HG03521 (cell line): ENCODE results near the gene EHBP1.
"Not testable (repeated sequence)": the region's sequence is repeated elsewhere in the genome, so short reads cannot be mapped to it uniquely, and the experiment has no call there.

ENCODE experiments used
- ATAC-seq: cut with Tn5 transposase; IDR thresholded peaks from one replicate; pipeline ENCODE4 v1.9.1; 2021; ENCODE audit warnings: mild to moderate bottlenecking, moderate library complexity; ENCODE audit not compliant: unreplicated experiment

The EHBP1 gene

DNA sequence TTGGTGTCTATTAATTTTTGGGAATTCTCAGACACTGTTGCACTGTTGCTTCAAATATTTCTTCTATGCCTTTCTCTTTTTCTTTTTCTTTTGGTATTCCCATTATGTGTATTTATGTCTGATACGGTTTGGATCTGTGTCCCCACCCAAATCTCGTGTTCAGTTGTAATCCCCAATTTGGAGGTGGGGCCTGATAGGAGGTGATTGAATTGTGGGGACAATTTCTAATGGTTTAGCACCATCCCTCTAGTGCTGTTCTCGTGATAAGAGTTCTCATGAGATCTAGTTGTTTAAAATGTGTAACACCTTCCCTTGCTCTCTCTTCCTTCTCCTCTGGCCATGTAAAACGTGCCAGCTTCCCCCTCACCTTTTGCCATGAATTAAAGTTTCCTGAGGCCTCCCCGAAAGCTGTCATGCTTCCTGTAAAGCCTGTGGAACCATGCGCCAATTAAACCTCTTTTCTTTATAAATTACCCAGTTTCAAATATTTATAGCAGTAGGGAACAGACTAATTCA, 26.8 kb downstream of the EHBP1 start:
- no peak for ATAC-seq

DNA sequence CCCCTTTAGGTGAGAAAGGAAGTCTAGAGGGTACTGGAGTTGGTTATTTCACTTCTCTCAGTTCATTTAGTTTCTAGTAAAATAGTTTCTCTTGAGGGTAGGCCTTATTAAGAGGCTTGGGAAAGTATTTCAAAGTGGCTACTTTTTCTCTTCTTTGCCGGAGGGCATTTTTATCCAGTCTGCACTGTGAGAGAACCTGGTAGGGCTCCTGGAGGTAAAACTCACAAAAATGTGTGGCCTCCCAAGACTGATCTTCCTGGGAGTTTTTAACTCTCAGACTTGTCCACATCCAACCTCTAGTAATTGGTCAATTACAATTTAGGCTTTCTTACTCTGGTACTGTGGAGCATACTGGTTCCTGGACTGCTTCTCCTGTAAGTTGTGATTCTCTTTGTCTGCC, 28.0 kb downstream of the EHBP1 start:
- no peak for ATAC-seq

DNA sequence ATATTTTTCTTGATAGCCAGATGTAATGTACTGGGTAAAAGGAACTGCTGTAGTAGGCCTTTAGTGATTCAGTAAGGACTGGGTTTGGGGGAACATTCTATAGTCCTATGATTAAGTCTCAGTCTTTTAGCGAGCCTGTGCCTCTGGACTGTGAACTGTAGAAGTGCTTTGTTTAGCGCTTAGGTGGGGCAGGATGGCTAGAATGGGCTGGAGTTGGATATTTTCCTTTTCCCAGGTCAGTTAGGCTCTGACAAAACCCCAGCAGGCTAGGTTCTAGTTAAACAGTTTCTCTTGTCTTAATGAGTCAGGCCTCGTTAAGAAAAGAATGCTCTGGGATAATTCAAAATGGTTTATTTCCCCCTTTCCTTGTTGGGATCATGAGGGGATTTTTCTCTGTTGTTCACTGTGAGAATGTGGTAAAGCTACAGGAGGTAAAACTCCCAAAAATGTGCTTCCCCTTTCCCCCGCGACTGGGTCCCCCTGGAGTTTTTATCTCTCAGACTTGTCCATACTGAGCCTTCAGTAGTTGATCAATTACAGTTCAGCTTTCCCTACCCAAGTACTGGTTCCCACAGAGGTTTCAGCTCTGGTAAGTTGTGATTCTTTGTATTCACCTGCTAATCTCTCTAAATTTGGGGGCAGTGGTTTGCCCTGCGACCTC, 31.5 kb downstream of the EHBP1 start:
- ATAC-seq, result no peak

DNA sequence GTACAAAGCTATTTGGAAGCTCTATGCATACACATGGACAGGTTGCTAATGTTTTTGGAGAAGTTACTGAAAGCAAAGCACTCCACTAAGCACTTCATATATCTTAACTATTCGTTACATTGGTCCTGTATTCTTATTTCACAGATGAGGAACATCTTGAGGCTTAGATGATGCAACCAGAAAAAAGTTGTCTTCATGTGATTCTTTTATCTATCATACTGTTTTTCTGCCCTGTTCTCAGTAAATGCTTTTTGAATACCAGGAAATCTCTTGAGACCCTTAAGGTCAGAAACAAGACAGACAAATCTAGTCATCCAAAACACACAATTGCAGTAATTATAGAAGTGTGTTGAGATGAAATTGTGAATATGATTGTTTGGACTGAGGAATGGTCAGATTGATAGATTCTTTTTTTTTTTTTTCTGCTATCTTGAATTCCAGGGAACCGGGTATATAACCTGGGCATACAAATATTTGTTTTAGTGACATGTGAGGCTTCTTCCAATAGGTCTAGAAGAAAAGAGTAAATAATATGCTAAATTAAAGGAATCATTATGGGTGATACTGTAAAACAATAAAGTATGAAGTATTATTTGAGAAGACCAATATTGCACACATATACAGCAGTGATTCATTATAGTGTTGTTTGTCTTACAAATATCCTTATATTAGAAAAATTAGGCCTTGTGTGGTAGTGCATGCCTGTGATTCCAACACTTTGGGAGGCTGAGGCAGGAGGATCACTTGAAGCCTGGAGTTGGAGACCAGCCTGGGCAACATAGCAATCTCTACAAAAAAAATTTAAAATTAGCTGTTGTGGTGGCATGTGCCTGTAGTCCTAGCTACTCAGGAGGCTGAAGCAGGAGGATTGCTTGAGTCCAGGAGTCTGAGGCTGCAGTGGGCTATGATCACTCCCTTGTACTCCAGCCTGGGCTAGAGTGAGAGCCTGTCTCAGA, 33.7 kb downstream of the EHBP1 start:
- no peak for ATAC-seq

DNA sequence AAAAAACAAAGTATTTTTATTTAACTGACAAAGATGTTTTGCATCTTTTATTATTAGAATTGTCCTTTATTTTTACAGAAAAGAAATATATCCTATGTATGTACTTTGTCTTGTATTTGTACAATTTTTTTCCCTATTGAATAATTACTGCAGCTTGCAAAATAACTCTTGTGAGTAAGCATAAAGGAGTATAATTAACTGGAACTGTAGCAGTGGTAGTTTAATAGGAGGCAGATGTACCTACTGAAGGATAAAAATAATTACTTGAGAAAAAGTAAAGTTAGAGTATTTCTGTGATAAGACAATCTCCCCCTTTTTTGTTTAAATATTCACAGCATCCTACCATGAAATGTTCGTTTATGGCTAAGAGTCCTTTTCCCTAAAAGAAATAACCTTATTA, 34.7 kb downstream of the EHBP1 start:
- ATAC-seq, result no peak

DNA sequence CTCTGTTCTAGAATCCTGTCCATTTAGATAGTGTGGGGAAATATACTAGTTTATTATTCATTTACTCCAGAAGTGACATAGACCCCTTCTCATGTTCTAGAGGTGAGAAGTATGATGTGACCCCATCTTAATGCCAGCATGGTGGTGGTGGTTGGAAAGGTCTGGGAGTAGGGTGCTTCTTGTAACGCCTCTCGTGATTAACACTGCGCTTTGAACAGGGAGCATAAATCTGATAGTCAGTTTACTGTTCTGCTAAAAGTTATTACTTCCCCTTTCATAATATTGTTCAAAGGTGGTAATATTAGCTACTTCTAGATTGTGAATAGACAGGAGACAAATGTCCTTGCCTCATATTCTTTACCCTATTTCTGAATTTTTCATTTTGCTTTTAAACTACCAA, 35.6 kb downstream of the EHBP1 start:
- ATAC-seq, result no peak

DNA sequence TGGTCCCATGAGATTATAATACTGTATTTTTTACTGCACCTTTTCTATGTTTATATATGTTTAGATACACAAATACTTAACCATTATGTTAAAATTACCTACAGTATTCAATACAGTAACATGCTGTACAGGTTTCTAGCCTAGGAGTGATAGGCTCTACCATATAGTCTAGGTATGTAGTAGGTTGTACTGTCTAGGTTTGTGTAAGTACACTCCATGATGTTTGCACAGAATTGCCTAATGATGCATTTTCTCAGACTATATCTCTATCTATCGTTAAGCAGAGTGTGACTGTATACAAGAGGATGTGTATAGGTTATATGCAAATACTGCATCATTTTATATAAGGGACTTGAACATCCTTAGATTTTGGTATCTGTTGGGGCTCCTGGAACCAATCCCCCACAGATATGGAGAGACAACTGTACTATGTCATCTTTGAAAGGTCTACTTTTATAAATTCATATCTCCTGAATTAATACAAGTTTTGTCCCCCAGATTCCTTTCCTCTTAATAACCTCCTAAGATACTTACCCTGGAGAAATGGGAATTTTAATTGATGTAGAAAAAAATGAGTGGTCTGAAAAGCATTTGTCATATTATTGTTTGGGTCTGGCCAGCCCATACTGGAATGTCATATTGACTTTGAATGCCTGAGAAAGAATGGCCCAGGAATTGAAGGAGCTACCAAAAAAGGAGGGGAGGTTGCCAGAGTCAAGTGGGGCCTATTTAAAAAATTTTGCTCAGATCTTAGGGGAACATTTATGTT, 36.6 kb downstream of the EHBP1 start:
- ATAC-seq, result no peak

DNA sequence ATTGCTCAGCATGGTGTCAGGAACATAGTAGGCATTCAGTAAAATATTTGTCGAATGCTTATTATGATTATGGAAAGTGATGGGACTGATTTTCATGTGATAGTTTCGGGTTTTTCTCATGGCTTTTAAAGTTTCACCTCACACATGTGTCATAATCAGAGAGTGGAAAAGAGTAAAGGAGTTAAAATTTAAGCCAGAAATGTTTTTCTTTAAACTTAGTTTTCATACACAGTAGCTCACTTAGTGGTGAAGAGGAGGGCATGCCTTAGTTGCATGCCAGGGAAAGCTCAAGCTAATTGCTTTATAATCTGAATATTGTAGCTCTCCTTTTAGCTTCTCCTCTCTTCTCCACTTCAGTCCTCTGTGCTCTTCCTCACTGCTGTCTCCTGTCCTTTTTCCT, 38.0 kb downstream of the EHBP1 start:
- no peak for ATAC-seq

DNA sequence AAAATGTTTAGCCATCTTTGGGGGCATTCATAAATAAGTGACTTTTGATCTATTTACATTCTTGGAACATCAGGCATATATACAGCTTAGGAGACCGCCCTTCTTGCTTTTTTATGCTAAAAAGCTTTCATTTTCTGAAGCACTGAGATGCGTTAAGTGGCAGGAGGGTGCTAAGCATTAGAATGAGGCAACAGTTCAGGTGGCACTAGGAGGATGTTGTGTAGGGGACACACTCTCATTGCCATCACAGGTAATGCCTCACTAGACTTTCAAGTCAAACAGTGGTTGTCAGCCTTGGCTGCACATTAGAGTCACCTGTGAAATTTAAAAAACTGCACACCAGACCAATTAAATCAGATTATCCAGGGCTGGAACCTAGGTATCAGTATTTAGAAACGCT, 39.1 kb downstream of the EHBP1 start:
- ATAC-seq, result no peak

DNA sequence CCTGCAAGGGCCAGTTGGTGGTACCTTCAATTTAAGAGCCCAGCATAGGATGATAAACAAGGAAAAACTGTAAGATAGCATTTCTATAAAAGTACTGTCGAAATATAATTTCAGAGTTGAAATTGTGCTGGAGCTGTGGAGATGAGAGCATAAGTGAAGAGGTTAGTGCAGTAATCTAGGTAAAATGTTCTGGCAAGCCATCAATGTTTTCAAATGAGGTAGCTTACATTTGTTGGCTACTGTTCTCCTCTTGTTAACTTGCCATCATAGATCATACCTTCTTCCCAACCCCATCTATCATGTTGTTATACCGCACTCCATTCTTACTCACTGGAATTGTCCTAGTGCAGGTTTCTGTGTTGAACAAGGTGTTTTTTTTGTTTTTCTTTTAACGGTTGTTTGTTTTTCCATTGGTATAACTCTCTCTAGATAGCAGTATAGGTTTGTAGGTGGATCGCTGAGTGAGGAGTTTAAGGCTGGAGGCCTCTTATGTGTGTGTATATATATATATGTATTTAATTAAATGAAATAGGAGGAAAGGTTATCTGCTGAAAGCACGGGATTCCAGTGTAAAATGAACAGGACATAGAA, 40.5 kb downstream of the EHBP1 start:
- no peak for ATAC-seq

DNA sequence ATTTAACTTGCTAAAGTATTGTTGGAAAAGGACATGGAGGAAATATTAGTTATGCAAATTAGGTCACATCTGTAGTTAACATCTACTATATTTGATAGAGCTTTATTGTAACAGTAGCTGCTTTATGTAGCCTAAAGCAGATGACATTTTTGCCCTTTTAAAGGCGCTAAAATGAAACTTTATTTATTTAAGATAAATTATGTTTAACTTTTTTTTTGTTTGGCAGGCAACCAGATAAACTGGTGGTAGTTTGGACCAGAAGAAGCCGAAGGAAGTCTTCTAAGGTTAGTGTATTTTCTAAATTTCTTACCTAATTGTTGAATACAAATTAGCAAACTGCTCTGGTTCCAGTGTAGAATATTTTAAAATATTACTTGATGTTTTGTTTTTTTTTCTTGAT, 41.7 kb downstream of the EHBP1 start:
- no peak for ATAC-seq

DNA sequence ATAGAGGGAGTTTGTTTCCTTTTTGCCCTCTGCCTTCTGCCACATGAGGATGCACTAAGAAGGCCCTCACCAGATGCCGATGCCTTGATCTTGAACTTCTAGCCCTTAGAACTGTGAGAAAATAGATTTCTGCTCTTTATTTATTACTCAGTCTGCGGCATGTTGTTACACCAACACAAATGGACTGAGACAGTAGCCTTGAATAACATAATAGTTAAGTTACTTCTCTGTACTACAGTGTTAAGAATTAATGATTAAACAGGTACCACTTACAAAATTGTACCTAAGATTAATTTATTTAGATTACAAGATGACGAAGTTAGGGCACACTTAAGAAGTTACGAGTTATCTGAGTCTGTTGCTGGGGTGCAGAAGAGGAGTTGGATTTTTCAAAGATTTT, 42.4 kb downstream of the EHBP1 start:
- no peak for ATAC-seq

DNA sequence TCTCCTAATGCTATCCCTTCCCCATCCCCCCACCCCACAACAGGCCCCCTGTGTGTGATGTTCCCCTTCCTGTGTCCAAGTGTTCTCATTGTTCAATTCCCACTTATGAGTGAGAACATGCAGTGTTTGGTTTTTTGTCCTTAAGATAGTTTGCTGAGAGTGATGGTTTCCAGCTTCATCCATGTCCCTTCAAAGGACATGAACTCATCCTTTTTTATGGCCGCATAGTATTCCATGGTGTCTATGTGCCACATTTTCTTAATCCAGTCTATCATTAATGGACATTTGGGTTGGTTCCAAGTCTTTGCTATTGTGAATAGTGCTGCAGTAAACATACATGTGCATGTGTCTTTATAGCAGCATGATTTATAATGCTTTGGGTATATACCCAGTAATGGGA, 43.6 kb downstream of the EHBP1 start:
- ATAC-seq, result not testable (repeated sequence)

DNA sequence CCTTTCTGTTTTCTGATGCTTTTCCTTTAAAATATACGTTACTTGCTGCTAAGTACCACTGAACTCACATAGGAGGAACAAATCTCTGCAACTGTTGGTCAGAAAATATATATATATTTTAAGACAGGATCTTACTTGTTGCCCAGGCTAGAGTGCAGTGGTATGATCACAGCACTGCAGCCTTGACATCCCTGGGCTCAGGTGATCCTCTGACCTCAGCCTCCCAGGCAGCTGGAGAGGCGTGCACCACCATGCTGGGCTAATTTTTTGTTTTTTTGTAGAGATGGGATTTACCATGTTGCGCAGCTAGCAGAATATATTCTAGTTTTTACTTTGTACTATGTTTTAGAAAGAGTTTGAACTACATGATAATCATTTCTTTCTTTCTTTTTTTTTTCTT, 51.5 kb downstream of the EHBP1 start:
- no peak for ATAC-seq

DNA sequence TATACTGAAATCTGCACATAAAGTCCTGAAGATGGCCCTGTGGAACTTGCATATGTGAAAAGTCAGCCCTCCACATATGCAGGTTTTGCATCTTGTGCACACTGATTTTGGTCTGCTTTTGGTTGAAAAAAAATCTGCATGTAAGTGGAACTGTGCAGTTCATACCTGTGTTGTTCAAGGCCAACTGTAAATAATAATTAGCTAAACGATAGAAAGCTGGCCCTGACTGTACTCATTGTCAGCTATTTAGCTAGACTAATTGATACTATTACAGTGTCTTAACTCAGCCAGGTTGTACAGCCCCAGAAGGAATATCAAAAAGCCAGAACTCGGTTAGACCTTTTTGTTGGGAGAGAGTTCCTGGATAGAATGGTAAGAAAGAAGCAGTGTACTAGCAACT, 54.5 kb downstream of the EHBP1 start:
- no peak for ATAC-seq

DNA sequence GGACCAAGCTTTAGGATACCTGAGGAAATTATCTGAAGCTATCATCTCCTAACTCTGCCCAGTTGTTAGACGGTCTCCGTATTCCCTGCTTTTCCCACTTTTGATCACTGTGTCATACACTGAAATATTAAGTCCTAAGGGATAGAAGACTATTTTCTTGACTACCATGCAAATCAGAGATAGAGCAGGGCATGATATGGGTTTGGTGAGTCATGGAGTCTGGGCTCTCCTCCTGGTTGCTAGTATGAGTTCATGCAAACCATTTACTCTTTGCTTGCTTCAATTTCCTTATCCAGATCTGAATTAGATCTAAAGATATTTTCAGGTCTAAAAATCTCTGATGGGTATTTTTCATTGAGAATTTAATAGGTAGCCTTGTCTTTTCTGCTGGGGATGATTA, 55.0 kb downstream of the EHBP1 start:
- ATAC-seq, result no peak

DNA sequence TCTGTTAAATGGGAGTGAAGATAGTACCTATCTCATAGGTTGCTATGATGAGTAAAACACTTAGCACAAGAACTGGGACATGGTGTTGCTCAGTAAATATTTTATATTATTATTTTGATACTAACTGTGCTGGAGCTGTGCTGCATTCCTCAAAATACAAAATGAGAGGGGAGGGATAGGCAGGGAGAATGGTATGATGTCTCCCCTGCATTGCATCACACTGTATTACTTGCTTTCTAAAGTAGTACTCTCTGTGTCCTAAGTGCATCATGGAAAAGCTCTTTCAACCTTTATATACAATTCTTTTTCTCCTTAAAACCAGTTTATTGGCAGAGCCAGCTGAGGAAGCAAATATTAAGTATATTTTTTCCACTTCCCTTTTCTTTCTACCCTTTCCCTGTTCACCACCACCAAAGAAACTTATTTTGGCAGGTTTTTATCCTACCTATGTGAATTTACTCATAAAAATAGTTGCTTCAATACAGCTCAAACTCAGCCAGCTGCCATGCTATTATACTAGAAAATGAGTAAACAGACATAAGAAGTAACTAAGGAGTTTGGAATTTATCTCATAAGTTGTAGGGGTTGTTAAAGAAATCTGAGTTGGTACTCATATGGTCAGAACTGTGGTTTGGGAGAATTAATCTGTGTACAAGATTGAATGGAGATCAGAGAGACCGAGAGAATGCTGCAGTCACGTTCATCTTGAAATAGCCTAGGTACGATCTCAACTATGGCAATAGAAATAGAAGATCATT, 60.3 kb downstream of the EHBP1 start:
- ATAC-seq, result no peak

DNA sequence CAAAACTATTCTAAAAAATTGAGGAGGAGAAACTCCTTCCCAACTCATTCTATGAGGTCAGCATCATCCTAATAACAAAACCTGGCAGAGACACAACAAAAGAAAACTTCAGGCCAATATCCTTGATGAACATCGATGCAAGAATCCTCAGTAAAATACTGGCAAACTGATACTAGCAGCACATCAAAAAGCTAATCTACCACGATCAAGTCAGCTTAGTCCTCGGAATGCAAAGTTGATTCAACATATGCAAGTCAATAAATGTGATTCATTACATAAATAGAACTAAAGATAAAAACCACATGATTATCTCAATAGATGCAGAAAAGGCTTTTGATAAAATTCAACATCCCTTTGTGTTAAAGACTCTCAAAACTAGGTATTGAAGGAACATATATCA, 63.1 kb downstream of the EHBP1 start:
- no peak for ATAC-seq

DNA sequence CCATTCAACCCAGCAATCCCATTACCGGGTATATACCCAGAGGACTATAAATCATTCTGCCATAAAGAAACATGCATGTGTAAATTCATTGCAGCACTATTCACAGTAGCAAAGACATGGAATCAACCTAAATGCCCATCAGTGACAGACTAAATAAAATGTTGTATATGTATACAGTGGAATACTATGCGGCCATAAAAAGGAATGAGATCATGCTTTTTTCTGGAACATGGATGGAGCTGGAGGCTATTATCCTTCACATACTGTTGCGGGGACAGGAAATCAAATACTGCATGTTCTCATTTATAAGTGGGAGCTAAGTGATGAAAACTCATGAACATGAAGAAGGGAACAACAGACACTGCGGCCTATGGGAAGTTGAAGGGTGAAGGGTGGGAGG, 65.1 kb downstream of the EHBP1 start:
- no peak for ATAC-seq
